ENCODE data around the gene ARMC9.

ARMC9 gene

DNA sequence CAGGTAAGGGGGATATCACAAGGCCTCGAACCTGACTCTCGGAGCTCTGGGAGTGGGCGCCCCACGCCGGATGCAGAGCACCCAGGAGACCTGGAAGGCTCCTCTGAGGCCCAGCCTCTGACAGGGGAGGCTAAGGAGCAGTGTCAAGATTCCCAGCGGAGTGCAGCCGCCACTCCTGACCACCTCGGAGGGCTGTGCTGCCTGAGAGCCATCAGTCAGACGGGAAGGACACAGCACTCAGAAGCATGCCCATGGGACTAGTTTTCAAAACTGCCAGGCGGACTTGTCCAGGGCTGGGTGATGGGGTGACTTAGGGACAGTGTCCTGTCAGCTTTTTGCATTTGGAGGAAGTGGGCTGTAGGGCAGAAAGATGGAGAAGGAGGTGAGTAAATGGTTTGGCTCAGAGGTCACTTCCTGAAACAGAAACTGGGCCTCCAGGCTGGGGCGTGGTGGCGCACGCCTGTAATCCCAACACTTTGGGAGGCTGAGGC, 162.5 kb downstream of the ARMC9 start (continued):
- TF ChIP-seq, protein P1, sequence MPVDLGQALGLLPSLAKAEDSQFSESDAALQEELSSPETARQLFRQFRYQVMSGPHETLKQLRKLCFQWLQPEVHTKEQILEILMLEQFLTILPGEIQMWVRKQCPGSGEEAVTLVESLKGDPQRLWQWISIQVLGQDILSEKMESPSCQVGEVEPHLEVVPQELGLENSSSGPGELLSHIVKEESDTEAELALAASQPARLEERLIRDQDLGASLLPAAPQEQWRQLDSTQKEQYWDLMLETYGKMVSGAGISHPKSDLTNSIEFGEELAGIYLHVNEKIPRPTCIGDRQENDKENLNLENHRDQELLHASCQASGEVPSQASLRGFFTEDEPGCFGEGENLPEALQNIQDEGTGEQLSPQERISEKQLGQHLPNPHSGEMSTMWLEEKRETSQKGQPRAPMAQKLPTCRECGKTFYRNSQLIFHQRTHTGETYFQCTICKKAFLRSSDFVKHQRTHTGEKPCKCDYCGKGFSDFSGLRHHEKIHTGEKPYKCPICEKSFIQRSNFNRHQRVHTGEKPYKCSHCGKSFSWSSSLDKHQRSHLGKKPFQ (tag by site-specific recombination; IDR thresholded peaks at IDR 0.05), result no peak

DNA sequence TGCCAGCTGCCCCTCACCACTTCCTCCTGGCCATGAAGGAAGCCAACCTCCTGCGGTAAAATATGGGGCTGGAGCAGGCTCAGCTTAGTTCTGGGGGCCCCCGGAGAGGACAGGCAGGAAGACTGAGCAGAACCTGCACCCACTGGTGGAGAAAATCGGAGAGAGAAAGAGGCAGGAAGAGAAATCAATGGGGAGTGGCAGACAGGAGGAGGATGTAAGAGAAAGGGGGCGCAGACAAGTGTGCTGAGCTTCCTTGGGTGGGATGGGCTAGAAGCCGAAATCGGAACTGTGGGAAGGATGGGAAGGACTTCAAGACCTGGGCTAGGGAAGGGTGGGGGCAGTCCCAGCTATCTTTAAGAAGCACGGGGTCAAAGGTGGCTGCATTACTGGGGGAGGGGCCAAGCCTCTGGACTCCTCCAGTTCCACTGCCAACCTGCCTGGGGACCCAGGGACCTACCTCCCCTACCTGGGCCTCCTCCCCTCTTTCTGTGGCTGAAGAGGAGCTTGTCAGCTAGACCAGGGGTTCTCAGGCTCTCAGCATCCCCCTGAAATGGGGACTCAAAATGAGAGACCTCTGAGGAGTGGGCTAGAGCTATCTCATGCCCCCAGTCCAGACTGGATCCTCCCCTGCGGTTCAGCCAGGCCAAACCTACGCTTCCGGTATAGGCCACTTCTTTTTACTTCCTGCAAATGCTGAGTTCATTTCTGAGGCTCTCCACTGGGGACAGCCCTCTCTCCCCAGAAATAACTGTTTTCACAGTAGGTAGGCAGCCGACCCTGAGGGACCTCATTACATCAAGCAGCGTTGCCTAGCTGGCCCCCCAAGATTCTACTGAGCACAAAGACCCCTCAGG, 163.5 kb downstream of the ARMC9 start:
- Histone ChIP-seq H3K4me1 (ENCODE audit: control insufficient read depth, insufficient read depth, low read length) (0 out of 2 replicates have a peak, but pooled peaks cover 3% of the 10 kb centered on the region), H3K27ac (ENCODE audit: extremely low read depth, low read depth, low read length) (no peak overlapping the region), H3K36me3 (ENCODE audit: control insufficient read depth in 2 of 2, insufficient read depth in 1 of 2, low read length in 2 of 2) (peaks cover 0 to 3% of the 10 kb centered on the region in 2 experiments; a peak in 1 of 3 replicates), H3K9me3 (ENCODE audit: control insufficient read depth, insufficient read depth, low read depth, low read length) (no peaks in the 10 kb centered on the region), H3K4me3 (ENCODE audit: low read depth, low read length) (no peak overlapping the region)
- CTCF ChIA-PET, result interaction anchor here (0.9 to 1.0 kb wide), 2 partner anchors 18 to 315 kb away, joined by 3 read pairs; no protein-coding TSS in a partner anchor
- POLR2A ChIA-PET, result no interaction called here
- TF ChIP-seq ZIC2 (tag by site-specific recombination; IDR thresholded peaks at IDR 0.05) (0 out of 2 replicates have a peak, but pooled peaks have one; percentile 38), KLF16 (tag by site-specific recombination; IDR thresholded peaks at IDR 0.05) (no peak), SP3 (tag by site-specific recombination; IDR thresholded peaks at IDR 0.05) (no peak), ZNF548 (tag by site-specific recombination; IDR thresholded peaks at IDR 0.05) (no peak)

DNA sequence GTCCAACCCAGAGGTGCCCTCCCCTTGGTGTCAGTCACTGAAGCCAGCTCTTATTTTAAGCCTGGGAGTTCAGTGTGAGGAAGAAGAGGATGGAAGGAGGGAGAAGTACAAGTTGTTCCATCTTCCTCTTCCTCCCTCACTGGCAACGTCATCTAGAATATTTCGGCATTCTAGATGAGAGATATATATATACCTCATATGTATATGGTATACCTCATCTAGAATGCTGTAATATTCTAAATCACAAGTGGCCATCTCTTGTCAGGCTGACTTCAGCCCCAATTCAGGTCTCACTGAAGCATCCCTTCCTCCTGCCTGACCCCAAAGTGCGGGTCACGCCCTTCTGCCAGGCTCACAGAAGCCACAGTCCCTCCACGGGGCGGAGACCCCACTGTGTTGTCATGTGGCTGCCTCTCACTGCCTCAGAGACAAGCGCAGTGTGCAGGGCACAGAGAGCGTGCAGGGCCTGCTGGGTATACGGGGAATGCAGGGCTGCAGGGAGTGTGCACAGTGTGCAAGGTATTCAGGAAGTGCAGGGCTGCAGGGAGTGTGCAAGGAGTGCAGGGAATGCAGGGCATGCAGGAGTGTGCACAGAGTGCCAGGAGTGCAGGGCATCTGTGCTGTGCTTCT, 164.2 kb downstream of the ARMC9 start:
- H3K4me1 ChIP-seq (ENCODE audit: control insufficient read depth, insufficient read depth, low read length), result 0 out of 2 replicates have a peak, but pooled peaks cover 3% of the 10 kb centered on the region
- TF ChIP-seq, protein P2, sequence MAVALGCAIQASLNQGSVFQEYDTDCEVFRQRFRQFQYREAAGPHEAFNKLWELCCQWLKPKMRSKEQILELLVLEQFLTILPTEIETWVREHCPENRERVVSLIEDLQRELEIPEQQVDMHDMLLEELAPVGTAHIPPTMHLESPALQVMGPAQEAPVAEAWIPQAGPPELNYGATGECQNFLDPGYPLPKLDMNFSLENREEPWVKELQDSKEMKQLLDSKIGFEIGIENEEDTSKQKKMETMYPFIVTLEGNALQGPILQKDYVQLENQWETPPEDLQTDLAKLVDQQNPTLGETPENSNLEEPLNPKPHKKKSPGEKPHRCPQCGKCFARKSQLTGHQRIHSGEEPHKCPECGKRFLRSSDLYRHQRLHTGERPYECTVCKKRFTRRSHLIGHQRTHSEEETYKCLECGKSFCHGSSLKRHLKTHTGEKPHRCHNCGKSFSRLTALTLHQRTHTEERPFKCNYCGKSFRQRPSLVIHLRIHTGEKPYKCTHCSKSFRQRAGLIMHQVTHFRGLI (tag by site-specific recombination; IDR thresholded peaks at IDR 0.05), result no peak
- TF ChIP-seq, protein P3, sequence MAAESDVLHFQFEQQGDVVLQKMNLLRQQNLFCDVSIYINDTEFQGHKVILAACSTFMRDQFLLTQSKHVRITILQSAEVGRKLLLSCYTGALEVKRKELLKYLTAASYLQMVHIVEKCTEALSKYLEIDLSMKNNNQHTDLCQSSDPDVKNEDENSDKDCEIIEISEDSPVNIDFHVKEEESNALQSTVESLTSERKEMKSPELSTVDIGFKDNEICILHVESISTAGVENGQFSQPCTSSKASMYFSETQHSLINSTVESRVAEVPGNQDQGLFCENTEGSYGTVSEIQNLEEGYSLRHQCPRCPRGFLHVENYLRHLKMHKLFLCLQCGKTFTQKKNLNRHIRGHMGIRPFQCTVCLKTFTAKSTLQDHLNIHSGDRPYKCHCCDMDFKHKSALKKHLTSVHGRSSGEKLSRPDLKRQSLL (tag by site-specific recombination; IDR thresholded peaks at IDR 0.05), result no peak
- TF ChIP-seq WT1 (tag by site-specific recombination; IDR thresholded peaks at IDR 0.05) (no peak), ZNF112 (tag by site-specific recombination; IDR thresholded peaks at IDR 0.05) (no peak), MEIS1 (CRISPR knock-in tag; IDR thresholded peaks at IDR 0.05; ENCODE audit: borderline replicate concordance) (no peak), KLF9 (tag by site-specific recombination; IDR thresholded peaks at IDR 0.05; ENCODE audit: low read depth) (no peak), ZNF596 (tag by site-specific recombination; IDR thresholded peaks at IDR 0.05) (no peak), KLF8 (tag by site-specific recombination; IDR thresholded peaks at IDR 0.05) (no peak), ZNF416 (tag by site-specific recombination; IDR thresholded peaks at IDR 0.05) (no peak)
- TF ChIP-seq, protein P4, sequence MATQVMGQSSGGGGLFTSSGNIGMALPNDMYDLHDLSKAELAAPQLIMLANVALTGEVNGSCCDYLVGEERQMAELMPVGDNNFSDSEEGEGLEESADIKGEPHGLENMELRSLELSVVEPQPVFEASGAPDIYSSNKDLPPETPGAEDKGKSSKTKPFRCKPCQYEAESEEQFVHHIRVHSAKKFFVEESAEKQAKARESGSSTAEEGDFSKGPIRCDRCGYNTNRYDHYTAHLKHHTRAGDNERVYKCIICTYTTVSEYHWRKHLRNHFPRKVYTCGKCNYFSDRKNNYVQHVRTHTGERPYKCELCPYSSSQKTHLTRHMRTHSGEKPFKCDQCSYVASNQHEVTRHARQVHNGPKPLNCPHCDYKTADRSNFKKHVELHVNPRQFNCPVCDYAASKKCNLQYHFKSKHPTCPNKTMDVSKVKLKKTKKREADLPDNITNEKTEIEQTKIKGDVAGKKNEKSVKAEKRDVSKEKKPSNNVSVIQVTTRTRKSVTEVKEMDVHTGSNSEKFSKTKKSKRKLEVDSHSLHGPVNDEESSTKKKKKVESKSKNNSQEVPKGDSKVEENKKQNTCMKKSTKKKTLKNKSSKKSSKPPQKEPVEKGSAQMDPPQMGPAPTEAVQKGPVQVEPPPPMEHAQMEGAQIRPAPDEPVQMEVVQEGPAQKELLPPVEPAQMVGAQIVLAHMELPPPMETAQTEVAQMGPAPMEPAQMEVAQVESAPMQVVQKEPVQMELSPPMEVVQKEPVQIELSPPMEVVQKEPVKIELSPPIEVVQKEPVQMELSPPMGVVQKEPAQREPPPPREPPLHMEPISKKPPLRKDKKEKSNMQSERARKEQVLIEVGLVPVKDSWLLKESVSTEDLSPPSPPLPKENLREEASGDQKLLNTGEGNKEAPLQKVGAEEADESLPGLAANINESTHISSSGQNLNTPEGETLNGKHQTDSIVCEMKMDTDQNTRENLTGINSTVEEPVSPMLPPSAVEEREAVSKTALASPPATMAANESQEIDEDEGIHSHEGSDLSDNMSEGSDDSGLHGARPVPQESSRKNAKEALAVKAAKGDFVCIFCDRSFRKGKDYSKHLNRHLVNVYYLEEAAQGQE (tag by site-specific recombination; IDR thresholded peaks at IDR 0.05), result no peak
- no peaks in the 10 kb centered on the region for H3K9me3 ChIP-seq (ENCODE audit: control insufficient read depth, insufficient read depth, low read depth, low read length)
- no peak overlapping the region for H3K4me3 ChIP-seq (ENCODE audit: low read depth, low read length)
- H3K27ac ChIP-seq (ENCODE audit: extremely low read depth, low read depth, low read length), result no peak overlapping the region
- ChIA-PET POLR2A (no interaction called here), CTCF (interaction anchor here (1.0 kb wide), 1 partner anchor 315 kb away, joined by 3 read pairs; no protein-coding TSS in a partner anchor)
- peaks cover 0 to 3% of the 10 kb centered on the region in 2 experiments; a peak in 1 of 3 replicates for H3K36me3 ChIP-seq (ENCODE audit: control insufficient read depth in 2 of 2, insufficient read depth in 1 of 2, low read length in 2 of 2)
